Kidney (tissue), 14 donors: Measurements from ENCODE around the gene RNGTT. TPM values are rescaled to one million over a fixed set of nuclear protein-coding genes. Genes with fewer than 3 reads are reported as not detected.
A peak's percentile ranks its signal among the peaks of the same experiment; 100 is the strongest.
"Not testable (repeated sequence)": the region's sequence is repeated elsewhere in the genome, so short reads cannot be mapped to it uniquely, and the experiment has no call there.

Experiments used
- DNase-seq, 5 donors: peaks; one replicate each; pipeline ENCODE4 v3.0.0-alpha.2; 2013 to 2020
- FAIRE-seq: peaks from 2 replicates; lab custom pipeline; 2012; peaks lifted over from hg19 to GRCh38; lab: Jason Lieb, UNC
- H3K27ac ChIP-seq, 2 donors: one replicate each; pipeline ENCODE4 v1.7.0; 2013; ENCODE audit warnings: low read depth in 2 of 2, low read length in 2 of 2, inconsistent platforms in 1 of 2
- H3K27me3 ChIP-seq: one replicate; pipeline ENCODE4 v1.7.1; 2013; ENCODE audit warnings: low read length, inconsistent platforms; ENCODE audit not compliant: control insufficient read depth, insufficient read depth
- H3K36me3 ChIP-seq, 3 donors: one replicate each; pipeline versions ENCODE4 v1.7.0 to v1.7.1; 2013; ENCODE audit warnings: low read length in 3 of 3, control low read depth in 1 of 3, inconsistent platforms in 1 of 3; ENCODE audit not compliant: insufficient read depth in 3 of 3, control insufficient read depth in 2 of 3
- H3K4me1 ChIP-seq, 3 donors: one replicate each; pipeline versions ENCODE4 v1.7.0 to v1.7.1; 2013; ENCODE audit warnings: low read length in 3 of 3, inconsistent platforms in 1 of 3, low read depth in 1 of 3; ENCODE audit not compliant: control insufficient read depth in 2 of 3, insufficient read depth in 2 of 3
- H3K4me3 ChIP-seq, 3 donors: one replicate each; pipeline versions ENCODE4 v1.7.0 to v1.8.1; 2013; ENCODE audit warnings: low read length in 3 of 3, control low read depth in 1 of 3, inconsistent platforms in 1 of 3
- H3K9ac ChIP-seq, 3 donors: one replicate each; pipeline versions ENCODE4 v1.7.0 to v1.7.1; 2013; ENCODE audit warnings: low read length in 3 of 3, control low read depth in 1 of 3, inconsistent platforms in 1 of 3
- H3K9me3 ChIP-seq, 3 donors: one replicate each; pipeline versions ENCODE4 v1.7.0 to v1.7.1; 2013; ENCODE audit warnings: low read length in 3 of 3, control low read depth in 1 of 3, inconsistent platforms in 1 of 3; ENCODE audit not compliant: control insufficient read depth in 2 of 3, insufficient read depth in 1 of 3
- intact Hi-C: fragments of 100-400 bp; cut with DNase I; formaldehyde crosslinking; loops from one replicate; pipeline ENCODE4 v1.11.1; 2022
- polyA plus RNA-seq: library from polyadenylated mRNA; stranded (reverse); fragments of 350-450 nt; fragmentation: Illumina TruSeq; extraction: RNeasy Lipid Tissue Mini Kit (QIAGEN cat#74804); gene quantifications from one replicate; pipeline ENCODE4 v1.2.3, GENCODE V29; 2014; ENCODE audit warnings: low read depth, low replicate concordance; ENCODE audit not compliant: insufficient read depth
- total RNA-seq: library from RNA; stranded (reverse); fragmentation: NEBNext Ultra II Directional; extraction: Animal tissue kit (Norgen Biotek cat#: 25700); gene quantifications from one replicate; pipeline ENCODE4 v1.2.1, GENCODE V29; 2021
- TF ChIP-seq, protein P1 (sequence below): IDR thresholded peaks from 3 replicates; pipeline ENCODE4 v1.5.1; 2012; ENCODE audit warnings: mild to moderate bottlenecking, moderate library complexity, borderline replicate concordance; ENCODE audit not compliant: insufficient read depth; ENCODE audit errors: extremely low read depth
- donor health status: control.
- donor health status: control.
- donor health status: control.
- donor health status: control.
- donor health status: control.
- donor health status: DM: yes; HTN: yes; CAD: no.
- donor health status: Normal renal cell carcinoma (clear cell type).

RNGTT gene
- total and polyA plus RNA-seq, 2 donors from 2014 or later: 5.4 to 13.8 TPM

DNA sequence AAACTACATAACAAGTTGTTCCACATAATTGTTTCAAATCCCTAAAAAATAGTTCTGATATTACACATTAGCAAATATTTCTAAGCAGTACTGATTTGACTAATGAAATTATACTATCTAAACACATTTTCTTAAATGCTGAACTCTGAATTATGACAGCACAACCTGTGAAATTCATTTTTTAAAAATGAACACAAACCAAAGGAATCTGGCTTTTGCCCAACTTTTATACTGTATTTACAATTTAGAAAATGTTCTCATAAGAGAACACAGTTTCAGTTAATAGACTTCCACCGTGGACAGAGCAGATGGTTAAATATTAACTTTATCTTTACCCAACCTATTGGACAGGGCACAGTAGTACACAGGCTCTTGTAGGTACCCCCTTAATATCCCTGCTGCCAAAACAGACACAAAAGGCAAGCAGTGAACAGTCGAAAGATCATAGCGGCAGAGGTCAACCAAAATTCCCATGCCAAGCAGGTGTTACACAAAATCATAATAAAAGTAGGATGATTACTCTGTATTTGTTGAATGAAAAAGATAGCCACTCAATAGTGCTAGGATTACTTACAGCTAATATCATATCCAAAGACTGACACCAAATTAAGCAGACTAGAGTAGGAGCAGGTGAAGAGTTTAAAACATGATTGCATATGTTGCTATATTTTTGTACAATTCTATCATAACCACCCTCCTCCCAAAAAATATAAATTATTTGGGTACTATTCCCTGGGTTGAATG, 122.5 kb downstream of the RNGTT start:
- DNase-seq (peak in 2 of 5 donors; percentile 13 to 24), FAIRE-seq (peak; percentile 57)

DNA sequence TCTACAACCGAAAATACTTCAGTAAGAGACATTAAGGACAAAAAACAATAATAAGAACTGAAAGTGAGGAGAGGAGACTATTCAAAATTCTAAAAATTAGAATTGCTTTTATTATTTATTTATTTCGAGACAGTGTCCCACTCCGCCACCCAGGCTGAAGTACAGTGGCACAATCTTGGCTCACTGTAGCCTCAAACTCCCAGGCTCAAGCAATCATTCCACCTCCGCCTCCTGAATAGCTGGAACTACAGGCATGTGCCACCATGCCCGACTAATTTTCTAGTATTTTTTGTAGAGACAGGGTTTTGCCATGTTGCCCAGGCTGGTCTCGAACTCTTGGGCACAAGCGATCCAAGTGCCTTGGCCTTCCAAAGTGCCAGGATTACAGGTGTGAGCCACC, 123.1 kb downstream of the RNGTT start:
- Histone ChIP-seq H3K27ac (no peak overlapping the region), H3K9me3 (no peaks in the 10 kb centered on the region), H3K9ac (no peak overlapping the region), H3K36me3 (peaks cover 0 to 3% (median 0%) of the 10 kb centered on the region in 3 donors), H3K27me3 (no peaks in the 10 kb centered on the region), H3K4me3 (no peak overlapping the region), H3K4me1 (no peaks in the 10 kb centered on the region)
- intact Hi-C loops: no loop called here
- TF ChIP-seq, protein P1, sequence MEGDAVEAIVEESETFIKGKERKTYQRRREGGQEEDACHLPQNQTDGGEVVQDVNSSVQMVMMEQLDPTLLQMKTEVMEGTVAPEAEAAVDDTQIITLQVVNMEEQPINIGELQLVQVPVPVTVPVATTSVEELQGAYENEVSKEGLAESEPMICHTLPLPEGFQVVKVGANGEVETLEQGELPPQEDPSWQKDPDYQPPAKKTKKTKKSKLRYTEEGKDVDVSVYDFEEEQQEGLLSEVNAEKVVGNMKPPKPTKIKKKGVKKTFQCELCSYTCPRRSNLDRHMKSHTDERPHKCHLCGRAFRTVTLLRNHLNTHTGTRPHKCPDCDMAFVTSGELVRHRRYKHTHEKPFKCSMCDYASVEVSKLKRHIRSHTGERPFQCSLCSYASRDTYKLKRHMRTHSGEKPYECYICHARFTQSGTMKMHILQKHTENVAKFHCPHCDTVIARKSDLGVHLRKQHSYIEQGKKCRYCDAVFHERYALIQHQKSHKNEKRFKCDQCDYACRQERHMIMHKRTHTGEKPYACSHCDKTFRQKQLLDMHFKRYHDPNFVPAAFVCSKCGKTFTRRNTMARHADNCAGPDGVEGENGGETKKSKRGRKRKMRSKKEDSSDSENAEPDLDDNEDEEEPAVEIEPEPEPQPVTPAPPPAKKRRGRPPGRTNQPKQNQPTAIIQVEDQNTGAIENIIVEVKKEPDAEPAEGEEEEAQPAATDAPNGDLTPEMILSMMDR: no peak
- no peak for DNase-seq
- FAIRE-seq: no peak

More for the DNA sequence above, 122.5 kb downstream of the RNGTT start:
- Histone ChIP-seq H3K4me1 (no peaks in the 10 kb centered on the region), H3K4me3 (no peak overlapping the region), H3K9ac (no peak overlapping the region), H3K27ac (no peak overlapping the region), H3K36me3 (peaks cover 0 to 3% (median 0%) of the 10 kb centered on the region in 3 donors), H3K27me3 (no peaks in the 10 kb centered on the region), H3K9me3 (no peaks in the 10 kb centered on the region)
- intact Hi-C loops: no loop called here
- TF ChIP-seq, protein P1: no peak

DNA sequence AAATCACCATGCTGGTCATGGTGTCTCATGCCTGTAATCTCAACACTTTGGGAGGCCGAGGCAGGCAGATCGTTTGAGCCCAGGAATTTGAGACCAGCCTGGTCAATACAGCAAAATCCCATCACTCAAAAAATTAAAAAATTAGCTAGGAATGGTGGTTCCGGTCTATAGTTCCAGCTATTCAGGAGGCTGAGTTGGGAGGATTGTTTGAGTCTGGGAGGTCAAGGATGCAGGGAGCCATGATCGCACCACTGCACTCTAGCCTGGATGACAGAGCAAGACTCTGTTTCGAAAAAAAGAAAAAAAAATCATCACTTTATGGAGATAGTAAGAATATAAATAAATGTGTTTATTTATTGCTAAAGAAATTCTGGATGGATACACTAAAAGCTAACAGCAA, 124.1 kb downstream of the RNGTT start:
- no peak for DNase-seq
- no peak overlapping the region for H3K27ac ChIP-seq
- TF ChIP-seq, protein P1: no peak

DNA sequence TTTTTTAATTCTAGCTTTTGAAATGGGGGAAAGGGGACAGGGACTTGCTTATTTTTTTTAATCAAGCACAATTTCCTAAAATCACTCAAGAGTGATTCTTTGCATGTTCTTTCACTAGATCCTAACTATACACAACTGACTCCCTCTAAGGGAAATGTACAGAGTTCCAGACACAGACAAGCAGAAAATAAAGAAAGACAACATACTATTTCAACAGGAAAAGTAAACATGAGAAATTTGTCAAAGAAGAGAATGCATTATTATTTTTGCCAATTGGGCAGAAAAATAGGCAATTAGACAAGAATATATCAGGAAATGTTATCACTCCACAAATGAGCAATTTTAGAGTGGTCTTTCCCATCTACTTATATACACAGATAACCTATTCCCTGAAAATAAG, 128.2 kb downstream of the RNGTT start:
- TF ChIP-seq, protein P1: no peak
- no peak for DNase-seq
- no peak for FAIRE-seq
- Histone ChIP-seq H3K9me3 (no peaks in the 10 kb centered on the region), H3K4me1 (no peaks in the 10 kb centered on the region), H3K9ac (no peak overlapping the region), H3K27ac (no peak overlapping the region), H3K27me3 (no peaks in the 10 kb centered on the region), H3K4me3 (no peak overlapping the region), H3K36me3 (no peaks in the 10 kb centered on the region)
- intact Hi-C loops: no loop called here

More for the DNA sequence above, 124.1 kb downstream of the RNGTT start:
- Histone ChIP-seq H3K9me3 (no peaks in the 10 kb centered on the region), H3K4me3 (no peak overlapping the region), H3K36me3 (peaks cover 0 to 3% (median 0%) of the 10 kb centered on the region in 3 donors), H3K9ac (no peak overlapping the region), H3K27me3 (no peaks in the 10 kb centered on the region), H3K4me1 (no peaks in the 10 kb centered on the region)
- no peak for FAIRE-seq
- intact Hi-C loops: no loop called here

DNA sequence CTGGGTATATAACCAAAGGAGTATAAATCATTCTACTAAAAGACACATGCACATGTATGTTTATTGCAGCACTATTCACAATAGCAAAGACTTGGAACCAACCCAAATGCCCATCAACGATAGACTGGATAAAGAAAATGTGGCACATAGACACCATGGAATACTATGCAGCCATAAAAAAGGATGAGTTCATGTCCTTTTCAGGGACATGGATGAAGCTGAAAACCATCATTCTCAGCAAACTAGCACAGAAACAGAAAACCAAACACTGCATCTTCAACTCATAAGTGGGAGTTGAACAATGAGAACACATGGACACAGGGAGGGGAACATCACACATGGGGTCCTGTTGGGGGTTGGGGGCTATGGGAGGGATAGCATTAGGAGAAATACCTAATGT, 130.3 kb downstream of the RNGTT start:
- H3K27me3 ChIP-seq, H3K4me1 ChIP-seq, H3K27ac ChIP-seq, H3K9ac ChIP-seq, H3K9me3 ChIP-seq, H3K4me3 ChIP-seq, DNase-seq, intact Hi-C loops, H3K36me3 ChIP-seq, FAIRE-seq: not testable (repeated sequence)
